H9 (cell line): Measurements from ENCODE around the gene ANKRD16. TPM values are rescaled to one million over a fixed set of nuclear protein-coding genes. Genes with fewer than 3 reads are reported as not detected.

Experiments used
- DNase-seq: peaks from one replicate; pipeline ENCODE4 v3.0.0-alpha.2; 2017
- H2AFZ ChIP-seq: one replicate; pipeline ENCODE4 v1.6.1; 2013; ENCODE audit warnings: mild to moderate bottlenecking, low read length, control low read depth, moderate library complexity
- H2AK5ac ChIP-seq: 2 replicates; pipeline ENCODE4 v1.6.1; 2013; ENCODE audit warnings: low read length, control low read depth, mixed read lengths; ENCODE audit not compliant: insufficient read length
- H2BK120ac ChIP-seq: one replicate; pipeline ENCODE4 v1.6.1; 2013; ENCODE audit warnings: low read depth, mild to moderate bottlenecking, low read length, control low read depth, inconsistent platforms; ENCODE audit not compliant: poor library complexity, severe bottlenecking
- H2BK12ac ChIP-seq: 2 replicates; pipeline ENCODE4 v1.6.1; 2013; ENCODE audit warnings: low read length, control low read depth, mixed read lengths, low read depth; ENCODE audit not compliant: insufficient read length
- H2BK15ac ChIP-seq: 2 replicates; pipeline ENCODE4 v1.6.1; 2013; ENCODE audit warnings: low read depth, low read length, control low read depth
- H2BK20ac ChIP-seq: one replicate; pipeline ENCODE4 v1.6.1; 2013; ENCODE audit warnings: low read depth, mild to moderate bottlenecking, low read length, control low read depth, inconsistent platforms; ENCODE audit not compliant: poor library complexity, severe bottlenecking
- H2BK5ac ChIP-seq: 2 replicates; pipeline ENCODE4 v1.6.1; 2013; ENCODE audit warnings: low read length, control low read depth, mixed read lengths; ENCODE audit not compliant: insufficient read length
- H3K14ac ChIP-seq: 2 replicates; pipeline ENCODE4 v1.6.1; 2013; ENCODE audit warnings: low read length, control low read depth; ENCODE audit not compliant: insufficient read depth
- H3K18ac ChIP-seq: 2 replicates; pipeline ENCODE4 v1.6.1; 2013; ENCODE audit warnings: low read depth, mild to moderate bottlenecking, mixed read lengths, low read length, control low read depth; ENCODE audit not compliant: insufficient read length
- H3K23ac ChIP-seq: 2 replicates; pipeline ENCODE4 v1.6.1; 2013; ENCODE audit warnings: low read length, control low read depth, mixed read lengths, low read depth; ENCODE audit not compliant: insufficient read length
- H3K23me2 ChIP-seq: 2 replicates; pipeline ENCODE4 v1.6.1; 2013; ENCODE audit warnings: low read depth, mild to moderate bottlenecking, mixed read lengths, low read length, control low read depth; ENCODE audit not compliant: insufficient read length, poor library complexity, severe bottlenecking
- H3K27ac ChIP-seq: 2 replicates; pipeline ENCODE4 v1.5.1; 2013; ENCODE audit warnings: low read length, control low read depth, mixed read lengths, low read depth; ENCODE audit not compliant: insufficient read length
- H3K27me3 ChIP-seq: 2 replicates; pipeline ENCODE4 v1.6.1; 2013; ENCODE audit warnings: low read length, control low read depth, inconsistent platforms; ENCODE audit not compliant: insufficient read depth
- H3K4ac ChIP-seq: 2 replicates; pipeline ENCODE4 v1.6.1; 2013; ENCODE audit warnings: low read depth, mild to moderate bottlenecking, control low read depth, inconsistent platforms, low read length, moderate library complexity
- H3K4me1 ChIP-seq: 2 replicates; pipeline ENCODE4 v1.6.1; 2013; ENCODE audit warnings: low read length, control low read depth, inconsistent platforms; ENCODE audit not compliant: insufficient read depth
- H3K4me2 ChIP-seq: 2 replicates; pipeline ENCODE4 v1.6.1; 2013; ENCODE audit warnings: low read length, control low read depth, mixed read lengths; ENCODE audit not compliant: insufficient read length, insufficient read depth
- H3K56ac ChIP-seq: 2 replicates; pipeline ENCODE4 v1.6.1; 2013; ENCODE audit warnings: low read depth, mild to moderate bottlenecking, mixed read lengths, low read length, control low read depth; ENCODE audit not compliant: insufficient read length
- H3K79me1 ChIP-seq: 2 replicates; pipeline ENCODE4 v1.6.1; 2013; ENCODE audit warnings: low read depth, mild to moderate bottlenecking, moderate library complexity, low read length, control low read depth, inconsistent platforms; ENCODE audit not compliant: insufficient read depth, poor library complexity, severe bottlenecking
- H3K79me2 ChIP-seq: 2 replicates; pipeline ENCODE4 v1.6.1; 2013; ENCODE audit warnings: low read length, control low read depth, inconsistent platforms; ENCODE audit not compliant: insufficient read depth
- H3K9ac ChIP-seq: 2 replicates; pipeline ENCODE4 v1.6.1; 2013; ENCODE audit warnings: low read length, control low read depth, mixed read lengths; ENCODE audit not compliant: insufficient read length; ENCODE audit errors: extremely low read depth
- H3K9me3 ChIP-seq: one replicate; pipeline ENCODE4 v1.6.1; 2013; ENCODE audit warnings: low read depth, low read length, inconsistent platforms; ENCODE audit not compliant: control insufficient read depth
- H3T11ph ChIP-seq: one replicate; pipeline ENCODE4 v1.6.1; 2013; ENCODE audit warnings: mild to moderate bottlenecking, low read length, control low read depth, inconsistent platforms
- H4K20me1 ChIP-seq: one replicate; pipeline ENCODE4 v1.6.1; 2013; ENCODE audit not compliant: control insufficient read depth, insufficient read length, insufficient read depth
- H4K5ac ChIP-seq: 2 replicates; pipeline ENCODE4 v1.6.1; 2013; ENCODE audit warnings: low read depth, mild to moderate bottlenecking, mixed read lengths, low read length, control low read depth; ENCODE audit not compliant: insufficient read length
- H4K8ac ChIP-seq: replicated peaks from 2 replicates; pipeline ENCODE4 v1.6.1; 2013; ENCODE audit warnings: low read length, control low read depth, mixed read lengths, low read depth; ENCODE audit not compliant: insufficient read length
- H4K91ac ChIP-seq: 2 replicates; pipeline ENCODE4 v1.6.1; 2013; ENCODE audit warnings: low read depth, mild to moderate bottlenecking, moderate library complexity, mixed read lengths, low read length, control low read depth; ENCODE audit not compliant: insufficient read length
- H3K27ac Mint-ChIP-seq, 3 experiments: 2 replicates in 2 of 3; 3 replicates in 1 of 3; pipeline ENCODE4 v1.8.0; 2020 to 2021; ENCODE audit warnings: mixed read lengths in 3 of 3, mild to moderate bottlenecking in 1 of 3, moderate library complexity in 1 of 3
- H3K27me3 Mint-ChIP-seq: 2 replicates; pipeline ENCODE4 v1.8.0; 2021; ENCODE audit warnings: low read depth, mild to moderate bottlenecking, moderate library complexity, mixed read lengths
- H3K36me3 Mint-ChIP-seq, 3 experiments: 2 replicates in 2 of 3; 3 replicates in 1 of 3; pipeline ENCODE4 v1.8.0; 2020 to 2021; ENCODE audit warnings: low read depth in 3 of 3, mixed read lengths in 3 of 3; ENCODE audit not compliant: insufficient read depth in 1 of 3
- H3K4me1 Mint-ChIP-seq, 2 experiments: 2 replicates each; pipeline ENCODE4 v1.8.0; 2020; ENCODE audit warnings: mixed read lengths in 2 of 2
- H3K4me3 Mint-ChIP-seq, 2 experiments: 2 replicates in 1 of 2; 3 replicates in 1 of 2; pipeline ENCODE4 v1.8.0; 2020 to 2021; ENCODE audit warnings: mild to moderate bottlenecking in 2 of 2, mixed read lengths in 2 of 2, moderate library complexity in 1 of 2
- H3K9me3 Mint-ChIP-seq, 2 experiments: 2 replicates in 1 of 2; 3 replicates in 1 of 2; pipeline ENCODE4 v1.8.0; 2020; ENCODE audit warnings: mild to moderate bottlenecking in 2 of 2, mixed read lengths in 2 of 2, moderate library complexity in 1 of 2
- CTCF ChIP-seq: fragments of 200-600 bp; sonication (generic); conservative IDR thresholded peaks from 3 replicates; pipeline ENCODE4 v1.8.0; 2021; ENCODE audit warnings: antibody characterized with exemption, mild to moderate bottlenecking
- WGBS: extraction: QIAGEN DNeasy Blood & Tissue Kit; methylation state at CpG from one replicate; pipeline ENCODE4 v1.1.7; 2013; ENCODE audit warnings: missing lambda C conversion rate, low lambda C conversion rate, mixed read lengths; ENCODE audit not compliant: insufficient read length; ENCODE audit errors: extremely low coverage; 5-methylcytosine and 5-hydroxymethylcytosine counted together
- total RNA-seq: library from RNA; stranded (reverse); gene quantifications from 2 replicates; pipeline ENCODE4 v1.2.1, GENCODE V29; 2021

The ANKRD16 gene
- total RNA-seq, 1 experiment from 2014 or later, result 11.4 TPM

- no peak overlapping the region for H2BK5ac ChIP-seq
- WGBS, result no CpG with 5 or more reads among the region's 1 CpG
- Mint-ChIP-seq H3K4me1 (peaks cover 24 to 28% of the 10 kb centered on the region in 2 experiments), H3K27me3 (no peaks in the 10 kb centered on the region), H3K27ac (no peak overlapping the region), H3K4me3 (no peak overlapping the region), H3K36me3 (peaks cover 34 to 53% (median 52%) of the 10 kb centered on the region in 3 experiments), H3K9me3 (no peaks in the 10 kb centered on the region)
- H3K14ac ChIP-seq, result no peak overlapping the region
- TF ChIP-seq CTCF, result no peak
- no peak overlapping the region for H4K8ac ChIP-seq
- H3K79me2 ChIP-seq, result peaks cover 6% of the 10 kb centered on the region; the same call in 1 of the 2 replicates
- H3K4ac ChIP-seq, result no peak overlapping the region
- no peak for DNase-seq
- no peaks in the 10 kb centered on the region for H3K27me3 ChIP-seq
- H2BK20ac ChIP-seq, result no peak overlapping the region
- H3K4me1 ChIP-seq, result peaks cover 5% of the 10 kb centered on the region; the same call in 1 of the 2 replicates
- no peak overlapping the region for H3K9ac ChIP-seq
- H3K4me2 ChIP-seq, result no peak overlapping the region
- H3T11ph ChIP-seq, result no peak overlapping the region
- no peak overlapping the region for H2AFZ ChIP-seq
- no peak overlapping the region for H3K18ac ChIP-seq
- H4K5ac ChIP-seq, result no peak overlapping the region
- no peak overlapping the region for H2BK12ac ChIP-seq
- H3K23me2 ChIP-seq, result peaks cover 9% of the 10 kb centered on the region
- no peaks in the 10 kb centered on the region for H3K79me1 ChIP-seq
- no peak overlapping the region for H3K23ac ChIP-seq
- H2AK5ac ChIP-seq, result no peak overlapping the region
- no peaks in the 10 kb centered on the region for H4K20me1 ChIP-seq
- H3K9me3 ChIP-seq, result no peaks in the 10 kb centered on the region
- H2BK15ac ChIP-seq, result no peak overlapping the region
- H3K56ac ChIP-seq, result no peak overlapping the region
- H3K27ac ChIP-seq, result no peak overlapping the region
- no peak overlapping the region for H2BK120ac ChIP-seq
- no peak overlapping the region for H4K91ac ChIP-seq
These were observed 2.7 kb downstream of the ANKRD16 start for GRCh38 chr10:5887029-5887428.
